IMR-90 (cell line): ENCODE data around the gene PDGFA. TPM values are rescaled to one million over a fixed set of nuclear protein-coding genes. Genes with fewer than 3 reads are reported as not detected.

Experiments
- ATAC-seq: fragments of 200-7000 bp; cut with Tn5 transposase; 2 replicates; pipeline ENCODE4 v1.9.1; 2020; ENCODE audit warnings: low read depth, mild to moderate bottlenecking, moderate library complexity
- BruUV-seq: library from RNA; stranded (reverse); fragments of 400-500 nt; replicated peaks from 2 replicates; lab custom pipeline; 2021; lab: Mats Ljungman, UMichigan
- CTCF ChIA-PET: fragments of 300-600 bp; formaldehyde crosslinking; extraction: SDS; loops from one replicate; lab custom pipeline; 2021; ENCODE audit warnings: antibody characterized with exemption; lab: Yijun Ruan, JAX
- POLR2A ChIA-PET: fragments of 300-600 bp; sonication (Branson Sonifier 250); formaldehyde crosslinking; loops from one replicate; lab custom pipeline; 2022; ENCODE audit warnings: antibody characterized with exemption; ENCODE audit not compliant: unreplicated experiment; lab: Charles Lee
- DNase-seq: peaks from one replicate; pipeline ENCODE4 v3.0.0; 2013
- H2AFZ ChIP-seq: replicated peaks from 2 replicates; pipeline ENCODE3; 2013; ENCODE audit warnings: low read length, mild to moderate bottlenecking; ENCODE audit not compliant: poor library complexity
- H2AK5ac ChIP-seq: 2 replicates; pipeline ENCODE4 v1.6.1; 2013; ENCODE audit warnings: low read depth, low read length, inconsistent platforms
- H2AK9ac ChIP-seq: replicated peaks from 2 replicates; pipeline ENCODE3; 2013; ENCODE audit warnings: mild to moderate bottlenecking, low read depth, low read length, moderate library complexity; ENCODE audit not compliant: poor library complexity
- H2BK120ac ChIP-seq: 2 replicates; pipeline ENCODE4 v1.6.1; 2013; ENCODE audit warnings: low read depth, low read length, inconsistent platforms
- H2BK15ac ChIP-seq: 3 replicates; pipeline ENCODE4 v1.6.1; 2013; ENCODE audit warnings: low read depth, low read length, inconsistent platforms
- H2BK20ac ChIP-seq: 2 replicates; pipeline ENCODE4 v1.6.1; 2013; ENCODE audit warnings: low read depth, mild to moderate bottlenecking, inconsistent platforms, low read length, moderate library complexity
- H2BK5ac ChIP-seq: 2 replicates; pipeline ENCODE4 v1.6.1; 2013; ENCODE audit warnings: mild to moderate bottlenecking, low read depth, low read length, inconsistent platforms; ENCODE audit not compliant: poor library complexity, severe bottlenecking
- H3K14ac ChIP-seq: replicated peaks from 2 replicates; pipeline ENCODE4 v1.6.1; 2013; ENCODE audit warnings: low read depth, low read length, inconsistent platforms
- H3K18ac ChIP-seq: 2 replicates; pipeline ENCODE4 v1.6.1; 2013; ENCODE audit warnings: low read depth, low read length, control low read depth
- H3K23ac ChIP-seq: 2 replicates; pipeline ENCODE4 v1.6.1; 2013; ENCODE audit warnings: low read depth, low read length, inconsistent platforms
- H3K27ac ChIP-seq: 2 replicates; pipeline ENCODE4 v1.5.1; 2013; ENCODE audit warnings: mild to moderate bottlenecking, control low read depth, low read length; ENCODE audit not compliant: insufficient read depth
- H3K27me3 ChIP-seq: 2 replicates; pipeline ENCODE4 v1.6.1; 2013; ENCODE audit warnings: low read length; ENCODE audit not compliant: control insufficient read depth, insufficient read depth
- H3K36me3 ChIP-seq: 2 replicates; pipeline ENCODE4 v1.6.1; 2013; ENCODE audit warnings: low read length, mixed read lengths; ENCODE audit not compliant: control insufficient read depth, insufficient read depth
- H3K4ac ChIP-seq: 2 replicates; pipeline ENCODE4 v1.6.1; 2013; ENCODE audit warnings: low read depth, low read length, inconsistent platforms
- H3K4me1 ChIP-seq: 2 replicates; pipeline ENCODE4 v1.6.1; 2013; ENCODE audit warnings: low read length, mixed read lengths; ENCODE audit not compliant: control insufficient read depth, insufficient read depth
- H3K4me2 ChIP-seq: 2 replicates; pipeline ENCODE4 v1.6.1; 2013; ENCODE audit warnings: low read depth, mild to moderate bottlenecking, control low read depth, low read length, moderate library complexity
- H3K4me3 ChIP-seq: 2 replicates; pipeline ENCODE4 v1.5.1; 2013; ENCODE audit warnings: low read depth, mild to moderate bottlenecking, control low read depth, low read length, moderate library complexity; ENCODE audit not compliant: insufficient read depth
- H3K56ac ChIP-seq: 2 replicates; pipeline ENCODE4 v1.6.1; 2013; ENCODE audit warnings: low read length, inconsistent platforms; ENCODE audit not compliant: insufficient read depth; ENCODE audit errors: extremely low read depth
- H3K79me1 ChIP-seq, 2 experiments: 2 replicates each; pipeline ENCODE4 v1.6.1; 2013; ENCODE audit warnings: low read length in 2 of 2, inconsistent platforms in 1 of 2, low read depth in 1 of 2
- H3K9ac ChIP-seq: 2 replicates; pipeline ENCODE4 v1.6.1; 2013; ENCODE audit warnings: low read depth, low read length, control low read depth
- H3K9me1 ChIP-seq: 2 replicates; pipeline ENCODE4 v1.6.1; 2013; ENCODE audit warnings: low read length, inconsistent platforms; ENCODE audit not compliant: insufficient read depth
- H3K9me3 ChIP-seq: 2 replicates; pipeline ENCODE4 v1.6.1; 2013; ENCODE audit warnings: low read length; ENCODE audit not compliant: control insufficient read depth, insufficient read depth
- H4K20me1 ChIP-seq: 2 replicates; pipeline ENCODE4 v1.6.1; 2013; ENCODE audit warnings: low read length, inconsistent platforms; ENCODE audit not compliant: insufficient read depth
- H4K5ac ChIP-seq: 2 replicates; pipeline ENCODE4 v1.6.1; 2013; ENCODE audit warnings: mild to moderate bottlenecking, low read depth, low read length, control low read depth
- H4K8ac ChIP-seq, 2 experiments: 2 replicates each; pipeline ENCODE4 v1.6.1; 2013; ENCODE audit warnings: low read depth in 2 of 2, low read length in 2 of 2, control low read depth in 1 of 2, inconsistent platforms in 1 of 2
- H4K91ac ChIP-seq: 2 replicates; pipeline ENCODE4 v1.6.1; 2013; ENCODE audit warnings: low read depth, low read length, inconsistent platforms; ENCODE audit not compliant: insufficient read depth
- BHLHE40 ChIP-seq: fragments of 150-350 bp; IDR thresholded peaks from 2 replicates; pipeline ENCODE4 v1.6.1; 2016; ENCODE audit warnings: mild to moderate bottlenecking, low read depth, low read length
- CEBPB ChIP-seq: IDR thresholded peaks from 2 replicates; pipeline ENCODE4 v1.6.1; 2012; ENCODE audit warnings: low read depth, low read length, improper control_type of control experiment
- CHD1 ChIP-seq: IDR thresholded peaks from 2 replicates; pipeline ENCODE4 v1.6.1; 2012; ENCODE audit warnings: low read depth, low read length, improper control_type of control experiment
- CTCF ChIP-seq: conservative IDR thresholded peaks from 2 replicates; pipeline ENCODE4 v1.5.1; 2012; ENCODE audit warnings: mild to moderate bottlenecking, low read depth, low read length, improper control_type of control experiment
- ELK1 ChIP-seq: fragments of 150-350 bp; IDR thresholded peaks from 2 replicates; pipeline ENCODE4 v1.6.1; 2016; ENCODE audit warnings: low read depth, mild to moderate bottlenecking, low read length, moderate library complexity, borderline replicate concordance
- FOS ChIP-seq: fragments of 150-350 bp; IDR thresholded peaks from 2 replicates; pipeline ENCODE4 v1.6.1; 2016; ENCODE audit warnings: low read depth, low read length
- MAFK ChIP-seq: IDR thresholded peaks from 2 replicates; pipeline ENCODE4 v1.6.1; 2012; ENCODE audit warnings: low read depth, low read length, improper control_type of control experiment
- MAZ ChIP-seq: IDR thresholded peaks from 2 replicates; pipeline ENCODE4 v1.6.1; 2012; ENCODE audit warnings: low read depth, mild to moderate bottlenecking, low read length, improper control_type of control experiment, moderate library complexity, borderline replicate concordance
- MXI1 ChIP-seq: IDR thresholded peaks from 2 replicates; pipeline ENCODE4 v1.6.1; 2012; ENCODE audit warnings: low read depth, mild to moderate bottlenecking, low read length, moderate library complexity, borderline replicate concordance
- NFE2L2 ChIP-seq: fragments of 150-350 bp; IDR thresholded peaks from 2 replicates; pipeline ENCODE4 v1.6.1; 2016; ENCODE audit warnings: low read depth, mild to moderate bottlenecking, low read length
- POLR2A ChIP-seq: IDR thresholded peaks from 2 replicates; pipeline ENCODE4 v1.6.1; 2012; ENCODE audit warnings: mild to moderate bottlenecking, low read depth, low read length
- RAD21 ChIP-seq: IDR thresholded peaks from 2 replicates; pipeline ENCODE4 v1.6.1; 2012; ENCODE audit warnings: low read length, improper control_type of control experiment
- RCOR1 ChIP-seq: IDR thresholded peaks from 2 replicates; pipeline ENCODE4 v1.6.1; 2012; ENCODE audit warnings: mild to moderate bottlenecking, low read length, improper control_type of control experiment; ENCODE audit not compliant: insufficient replicate concordance
- RFX5 ChIP-seq: IDR thresholded peaks from 2 replicates; pipeline ENCODE4 v1.8.0; 2012; ENCODE audit warnings: low read depth, mild to moderate bottlenecking, low read length, moderate library complexity
- SMC3 ChIP-seq: fragments of 150-350 bp; IDR thresholded peaks from 2 replicates; pipeline ENCODE4 v1.6.1; 2016; ENCODE audit warnings: low read depth, mild to moderate bottlenecking, antibody characterized with exemption, low read length, moderate library complexity
- USF2 ChIP-seq: fragments of 150-350 bp; IDR thresholded peaks from 2 replicates; pipeline ENCODE4 v1.6.1; 2017; ENCODE audit warnings: mild to moderate bottlenecking, antibody characterized with exemption, low read length, low read depth
- WGBS, 2 experiments: methylation state at CpG; one replicate each; pipeline versions ENCODE4 v1.1.5 to v1.1.7; 2013; ENCODE audit warnings: missing lambda C conversion rate in 2 of 2; ENCODE audit not compliant: insufficient read length in 1 of 2; ENCODE audit errors: extremely low coverage in 2 of 2; 5-methylcytosine and 5-hydroxymethylcytosine counted together
- dilution Hi-C: fragments of 300-500 bp; cut with HindIII; formaldehyde crosslinking; loops from one replicate; pipeline ENCODE4 v1.14.3; 2018; ENCODE audit warnings: low sequenced_read_pairs; ENCODE audit not compliant: unreplicated experiment
- in situ Hi-C: fragments of 300-500 bp; cut with MboI; formaldehyde crosslinking; loops from 3 replicates; pipeline ENCODE4 v1.14.3; 2019; ENCODE audit warnings: low sequenced_read_pairs, inconsistent platforms, mixed read lengths
- intact Hi-C: fragments of 100-400 bp; cut with micrococcal nuclease; formaldehyde crosslinking; loops from 2 replicates; pipeline ENCODE4 v1.10.0; 2022
- polyA plus RNA-seq, 3 experiments: library from polyadenylated mRNA; depleted of rRNA; stranded (reverse); fragments of >200 nt; gene quantifications; 2 replicates each; pipeline ENCODE4 v1.2.3, GENCODE V29; 2012; ENCODE audit warnings: low replicate concordance in 1 of 3
- total RNA-seq: library from RNA; depleted of rRNA; stranded (reverse); fragments of >200 nt; gene quantifications from 2 replicates; pipeline ENCODE4 v1.2.3, GENCODE V29; 2012

Gene PDGFA
- total and polyA plus RNA-seq, 2 of the 4 experiments (the other 2 are of a cell fraction): 3.3 to 3.8 TPM

GRCh38 chr7:540579-540978 lies 20.9 kb upstream of the PDGFA start:
- H2AK5ac ChIP-seq: peak overlapping the region; percentile 96
- no peak overlapping the region for H3K27ac ChIP-seq
- ATAC-seq (no peak), DNase-seq (no peak)
- WGBS, 2 experiments: 100% methylated on average over 7 of the region's 14 CpGs; no CpG with 5 or more reads in 1 of the 2 experiments
- H4K5ac ChIP-seq: peak overlapping the region; percentile 72; the same call in 1 of the 2 replicates
- no peak overlapping the region for H3K4me2 ChIP-seq
- 0 out of 4 replicates have a peak, but pooled peaks cover 0 to 6% of the 10 kb centered on the region in 2 experiments for H3K79me1 ChIP-seq
- H3K18ac ChIP-seq: no peak overlapping the region
- no peaks in the 10 kb centered on the region for H4K20me1 ChIP-seq
- no peak overlapping the region for H2AFZ ChIP-seq
- H2BK120ac ChIP-seq: peak overlapping the region; percentile 95
- H3K23ac ChIP-seq: no peak overlapping the region
- no peaks in the 10 kb centered on the region for H3K27me3 ChIP-seq
- H3K4me1 ChIP-seq: peaks cover 36% of the 10 kb centered on the region
- H4K91ac ChIP-seq: peak overlapping the region; percentile 84
- H2AK9ac ChIP-seq: peak overlapping the region; percentile 97
- no peak overlapping the region for H3K4me3 ChIP-seq
- H3K9me3 ChIP-seq: no peaks in the 10 kb centered on the region
- peak overlapping the region; percentile 61; the same call in 2 of the 3 replicates for H2BK15ac ChIP-seq
- H3K9me1 ChIP-seq: peaks cover 22% of the 10 kb centered on the region
- CTCF ChIA-PET: interaction anchor here (0.7 kb wide), 1 partner anchor 228 kb away, joined by 3 read pairs; no protein-coding TSS in a partner anchor
- in situ Hi-C loops (no loop called here), dilution Hi-C loops (no loop called here), intact Hi-C loops (no loop called here)
- no peaks in the 10 kb centered on the region for H3K36me3 ChIP-seq
- BruUV-seq: no TSS peak
- H3K4ac ChIP-seq: peak overlapping the region; percentile 87
- H4K8ac ChIP-seq: peak overlapping the region; percentile 43 to 87; a peak in 2 of 4 replicates
- H3K14ac ChIP-seq: peak overlapping the region; percentile 68
- no peak overlapping the region for H3K56ac ChIP-seq
- POLR2A ChIA-PET: no interaction called here
- no peak overlapping the region for H3K9ac ChIP-seq
- TF ChIP-seq MXI1: no peak
- TF ChIP-seq BHLHE40: no peak
- no peak for TF ChIP-seq SMC3
- TF ChIP-seq USF2: no peak
- TF ChIP-seq RFX5: no peak
- no peak for TF ChIP-seq RAD21
- TF ChIP-seq CHD1: no peak
- no peak for TF ChIP-seq FOS
- no peak for TF ChIP-seq CTCF
- TF ChIP-seq RCOR1: no peak
- TF ChIP-seq MAFK: no peak
- TF ChIP-seq NFE2L2: no peak
- no peak for TF ChIP-seq MAZ
- no peak for TF ChIP-seq POLR2A
- no peak for TF ChIP-seq ELK1
- TF ChIP-seq CEBPB: no peak
- H2BK20ac ChIP-seq: peak overlapping the region; percentile 84
- peak overlapping the region; percentile 91 for H2BK5ac ChIP-seq
